GM10847 (cell line): ENCODE data around the gene GPRIN2.
"Not testable (repeated sequence)": the region's sequence is repeated elsewhere in the genome, so short reads cannot be mapped to it uniquely, and the experiment has no call there.

Experiments
- POLR2A ChIP-seq: IDR thresholded peaks from 2 replicates; pipeline ENCODE4 v1.6.1; 2011; ENCODE audit not compliant: insufficient read length; ENCODE audit errors: extremely low read depth

Gene GPRIN2

GRCh38 chr10:46556515-46557318, at the start of gene GPRIN2:
GPRIN2 (minus strand) TSS chr10:46556658; CDS start chr10:46550736, 5,922 bp downstream.
- TF ChIP-seq POLR2A = no peak

GRCh38 chr10:46578474-46579178, 22.2 kb upstream of the GPRIN2 start, which contains the start of gene SYT15:
SYT15 (plus strand) TSS chr10:46579128; CDS start chr10:46579169, 41 bp downstream.
- not testable (repeated sequence) for TF ChIP-seq POLR2A

- no peak for TF ChIP-seq POLR2A
Measured at GRCh38 chr10:46560952-46561351, 4.5 kb upstream of the GPRIN2 start.

- TF ChIP-seq POLR2A = no peak
Measured at GRCh38 chr10:46560381-46560780, 3.9 kb upstream of the GPRIN2 start.

GRCh38 chr10:46559231-46559671, 2.8 kb upstream of the GPRIN2 start:
- TF ChIP-seq POLR2A = no peak

GRCh38 chr10:46558392-46559185, 2.1 kb upstream of the GPRIN2 start:
- no peak for TF ChIP-seq POLR2A

GRCh38 chr10:46558122-46558391, 1.6 kb upstream of the GPRIN2 start:
- no peak for TF ChIP-seq POLR2A

GRCh38 chr10:46557319-46558121, 1.1 kb upstream of the GPRIN2 start:
- TF ChIP-seq POLR2A = no peak

GRCh38 chr10:46555713-46556514, 544 bp downstream of the GPRIN2 start:
- no peak for TF ChIP-seq POLR2A

- TF ChIP-seq POLR2A = no peak
Measured at GRCh38 chr10:46555366-46555712, 1.1 kb downstream of the GPRIN2 start.

GRCh38 chr10:46554166-46554781, 2.2 kb downstream of the GPRIN2 start:
- no peak for TF ChIP-seq POLR2A

GRCh38 chr10:46553238-46554049, 3.0 kb downstream of the GPRIN2 start:
- no peak for TF ChIP-seq POLR2A
